K562 (cell line): ENCODE results near the gene UPK2. TPM values are rescaled to one million over a fixed set of nuclear protein-coding genes. Genes with fewer than 3 reads are reported as not detected.

Experiments
- KAT7 ChIP-seq: sonication (generic); formaldehyde crosslinking; IDR thresholded peaks from 2 replicates; pipeline ENCODE4 v1.8.0; 2022; ENCODE audit warnings: missing genetic modification reagents, mild to moderate bottlenecking, borderline replicate concordance
- KDM5B ChIP-seq: fragments of 200-600 bp; sonication (generic); IDR thresholded peaks from 2 replicates; pipeline ENCODE4 v1.6.1; 2012; ENCODE audit warnings: low read depth, mild to moderate bottlenecking, moderate library complexity, low read length, control low read depth, inconsistent platforms; ENCODE audit not compliant: insufficient replicate concordance
- NRF1 ChIP-seq, 2 experiments: fragments of 450-650 bp; IDR thresholded peaks in 1 of 2; conservative IDR thresholded peaks in 1 of 2; 2 replicates each; pipeline ENCODE4 v1.6.1; 2014; ENCODE audit warnings: mild to moderate bottlenecking in 2 of 2
- SUPT5H ChIP-seq: fragments of 450-650 bp; IDR thresholded peaks from 2 replicates; pipeline ENCODE4 v1.6.1; 2016
- U2AF2 ChIP-seq: fragments of 200-400 bp; formaldehyde crosslinking; optimal IDR thresholded peaks from 2 replicates; pipeline ENCODE3; 2017; ENCODE audit warnings: low read depth, mild to moderate bottlenecking, low read length
- ZC3H4 ChIP-seq: sonication (generic); formaldehyde crosslinking; IDR thresholded peaks from 2 replicates; pipeline ENCODE4 v1.9.0; 2021; ENCODE audit warnings: missing genetic modification reagents, borderline replicate concordance
- ZKSCAN1 ChIP-seq: fragments of 150-350 bp; IDR thresholded peaks from 2 replicates; pipeline ENCODE4 v1.6.1; 2016; ENCODE audit warnings: low read depth, low read length
- ZNF143 ChIP-seq: sonication (generic); formaldehyde crosslinking; IDR thresholded peaks from 2 replicates; pipeline ENCODE4 v1.9.0; 2022; ENCODE audit warnings: mild to moderate bottlenecking, missing genetic modification reagents
- ZNF717 ChIP-seq: fragments of 250-450 bp; sonication (Bioruptor Pico); IDR thresholded peaks from 2 replicates; pipeline ENCODE4 v1.5.0; 2021
- polyA plus RNA-seq, 8 experiments: library from polyadenylated mRNA; depleted of rRNA in 4 of 8; stranded (reverse) in 5 of 8; unstranded in 3 of 8; fragments of >200 nt; fragmentation: Nextera tagmentation in 2 of 8; fragmentation: Illumina TruSeq in 1 of 8; extraction: Ambion mirVana in 2 of 8; extraction: Trizol in 1 of 8; gene quantifications; 2 replicates each; pipeline versions ENCODE4 v1.2.1 to v1.2.3, GENCODE V29; 2011 to 2014; ENCODE audit warnings: inconsistent platforms in 1 of 8, missing spikeins in 1 of 8
- total RNA-seq, 7 experiments: library from RNA; depleted of rRNA in 6 of 7; stranded (reverse); fragments of >200 nt in 6 of 7; fragmentation: Illumina TruSeq in 2 of 7; extraction: Trizol in 2 of 7; gene quantifications; 2 replicates each; pipeline versions ENCODE4 v1.2.1 to v1.2.3, GENCODE V29; 2011 to 2021; ENCODE audit warnings: low replicate concordance in 1 of 7
- TF ChIP-seq, protein P1 (sequence below): sonication (generic); formaldehyde crosslinking; IDR thresholded peaks from 2 replicates; pipeline ENCODE4 v1.8.1; 2023; ENCODE audit warnings: mild to moderate bottlenecking, missing genetic modification reagents
- TF ChIP-seq, protein P2 (sequence below): fragments of 250-450 bp; sonication (Bioruptor Pico); IDR thresholded peaks from 2 replicates; pipeline ENCODE4 v1.4.0; 2020; ENCODE audit warnings: mild to moderate bottlenecking
- TF ChIP-seq, protein P3 (sequence below): fragments of 450-650 bp; IDR thresholded peaks from 2 replicates; pipeline ENCODE4 v1.7.0; 2016; ENCODE audit warnings: borderline replicate concordance
- TF ChIP-seq, protein P4 (sequence below): sonication (generic); formaldehyde crosslinking; IDR thresholded peaks from 2 replicates; pipeline ENCODE4 v1.8.0; 2022; ENCODE audit warnings: mild to moderate bottlenecking, missing genetic modification reagents
- TF ChIP-seq, protein P5 (sequence below): conservative IDR thresholded peaks from 2 replicates; pipeline ENCODE4 v1.6.1; 2011; ENCODE audit warnings: low read depth, mild to moderate bottlenecking, low read length; ENCODE audit not compliant: control insufficient read depth

The UPK2 gene
- total and polyA plus RNA-seq, 9 of the 15 experiments (the other 6 are each of a cell fraction or from before 2014, with no cell fraction given), result not detected

DNA sequence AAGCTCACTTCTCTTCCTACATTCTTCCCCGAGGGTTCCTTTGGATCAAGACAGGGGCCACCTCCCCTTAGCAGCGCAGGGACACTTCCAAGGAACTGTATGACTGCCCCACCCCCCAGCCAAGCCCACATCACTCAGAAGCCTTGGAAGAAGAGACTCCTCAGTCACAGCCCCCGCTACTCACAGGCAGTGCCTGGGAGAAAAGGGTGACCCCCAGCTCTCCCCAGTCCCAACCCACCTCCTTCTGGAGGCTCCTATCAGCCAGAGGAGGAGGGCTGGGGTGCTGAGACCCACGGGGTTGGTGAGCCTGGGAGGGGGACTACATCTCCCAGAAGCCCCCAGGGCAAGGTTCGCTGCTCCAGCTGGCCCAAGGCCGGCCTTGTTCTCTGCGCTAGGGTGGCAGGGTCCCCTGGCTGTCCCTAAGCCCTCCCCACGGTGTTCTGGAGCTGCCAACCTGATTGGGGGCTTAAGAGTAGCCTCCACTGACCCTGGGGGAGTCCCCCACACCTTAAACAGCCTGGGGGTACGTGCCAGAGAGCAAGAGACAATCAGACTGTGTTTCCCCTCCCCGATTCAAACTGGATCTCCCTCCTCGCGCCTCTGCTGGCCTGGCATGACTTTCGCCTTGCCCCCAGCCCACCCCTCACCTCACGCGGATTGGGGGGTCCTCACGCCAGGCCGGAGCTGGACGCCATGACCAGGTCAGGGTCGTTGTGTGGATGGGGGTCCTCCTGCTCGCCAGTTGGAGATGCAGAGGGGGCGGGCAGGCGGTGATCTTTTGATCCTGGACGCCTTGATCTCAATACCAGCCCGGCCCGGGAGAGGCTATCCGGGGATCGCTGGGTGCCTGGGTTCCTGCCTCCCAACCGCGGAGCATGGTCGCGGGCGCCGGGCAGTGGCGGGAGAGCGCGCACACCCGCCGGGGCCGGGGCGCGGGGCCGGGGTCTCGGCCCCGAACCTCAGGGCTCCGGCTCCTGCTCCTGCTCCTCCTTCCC is 31.2 kb upstream of the UPK2 start (continued):
- TF ChIP-seq, protein P1, sequence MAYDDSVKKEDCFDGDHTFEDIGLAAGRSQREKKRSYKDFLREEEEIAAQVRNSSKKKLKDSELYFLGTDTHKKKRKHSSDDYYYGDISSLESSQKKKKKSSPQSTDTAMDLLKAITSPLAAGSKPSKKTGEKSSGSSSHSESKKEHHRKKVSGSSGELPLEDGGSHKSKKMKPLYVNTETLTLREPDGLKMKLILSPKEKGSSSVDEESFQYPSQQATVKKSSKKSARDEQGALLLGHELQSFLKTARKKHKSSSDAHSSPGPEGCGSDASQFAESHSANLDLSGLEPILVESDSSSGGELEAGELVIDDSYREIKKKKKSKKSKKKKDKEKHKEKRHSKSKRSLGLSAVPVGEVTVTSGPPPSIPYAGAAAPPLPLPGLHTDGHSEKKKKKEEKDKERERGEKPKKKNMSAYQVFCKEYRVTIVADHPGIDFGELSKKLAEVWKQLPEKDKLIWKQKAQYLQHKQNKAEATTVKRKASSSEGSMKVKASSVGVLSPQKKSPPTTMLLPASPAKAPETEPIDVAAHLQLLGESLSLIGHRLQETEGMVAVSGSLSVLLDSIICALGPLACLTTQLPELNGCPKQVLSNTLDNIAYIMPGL (CRISPR knock-in tag), result 0 out of 2 replicates have a peak, but pooled peaks have one; percentile 23
- TF ChIP-seq ZKSCAN1 (0 out of 2 replicates have a peak, but pooled peaks have one; percentile 32), ZC3H4 (CRISPR knock-in tag) (peak; percentile 46; the same call in 1 of the 2 replicates), KDM5B (peak; percentile 37), NRF1 (conservative IDR thresholded peaks at IDR 0.05 in 1 of 2, IDR thresholded peaks at IDR 0.05 in 1 of 2) (peak; percentile 49 to 66), U2AF2 (no peak), KAT7 (CRISPR knock-in tag) (peak; percentile 87), SUPT5H (no peak), ZNF717 (CRISPR knock-in tag) (no peak), ZNF143 (CRISPR knock-in tag) (peak; percentile 89)
- TF ChIP-seq, protein P2, sequence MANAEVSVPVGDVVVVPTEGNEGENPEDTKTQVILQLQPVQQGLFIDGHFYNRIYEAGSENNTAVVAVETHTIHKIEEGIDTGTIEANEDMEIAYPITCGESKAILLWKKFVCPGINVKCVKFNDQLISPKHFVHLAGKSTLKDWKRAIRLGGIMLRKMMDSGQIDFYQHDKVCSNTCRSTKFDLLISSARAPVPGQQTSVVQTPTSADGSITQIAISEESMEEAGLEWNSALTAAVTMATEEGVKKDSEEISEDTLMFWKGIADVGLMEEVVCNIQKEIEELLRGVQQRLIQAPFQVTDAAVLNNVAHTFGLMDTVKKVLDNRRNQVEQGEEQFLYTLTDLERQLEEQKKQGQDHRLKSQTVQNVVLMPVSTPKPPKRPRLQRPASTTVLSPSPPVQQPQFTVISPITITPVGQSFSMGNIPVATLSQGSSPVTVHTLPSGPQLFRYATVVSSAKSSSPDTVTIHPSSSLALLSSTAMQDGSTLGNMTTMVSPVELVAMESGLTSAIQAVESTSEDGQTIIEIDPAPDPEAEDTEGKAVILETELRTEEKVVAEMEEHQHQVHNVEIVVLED (CRISPR knock-in tag), result no peak
- TF ChIP-seq, protein P3, sequence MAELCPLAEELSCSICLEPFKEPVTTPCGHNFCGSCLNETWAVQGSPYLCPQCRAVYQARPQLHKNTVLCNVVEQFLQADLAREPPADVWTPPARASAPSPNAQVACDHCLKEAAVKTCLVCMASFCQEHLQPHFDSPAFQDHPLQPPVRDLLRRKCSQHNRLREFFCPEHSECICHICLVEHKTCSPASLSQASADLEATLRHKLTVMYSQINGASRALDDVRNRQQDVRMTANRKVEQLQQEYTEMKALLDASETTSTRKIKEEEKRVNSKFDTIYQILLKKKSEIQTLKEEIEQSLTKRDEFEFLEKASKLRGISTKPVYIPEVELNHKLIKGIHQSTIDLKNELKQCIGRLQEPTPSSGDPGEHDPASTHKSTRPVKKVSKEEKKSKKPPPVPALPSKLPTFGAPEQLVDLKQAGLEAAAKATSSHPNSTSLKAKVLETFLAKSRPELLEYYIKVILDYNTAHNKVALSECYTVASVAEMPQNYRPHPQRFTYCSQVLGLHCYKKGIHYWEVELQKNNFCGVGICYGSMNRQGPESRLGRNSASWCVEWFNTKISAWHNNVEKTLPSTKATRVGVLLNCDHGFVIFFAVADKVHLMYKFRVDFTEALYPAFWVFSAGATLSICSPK, result no peak
- TF ChIP-seq, protein P4, sequence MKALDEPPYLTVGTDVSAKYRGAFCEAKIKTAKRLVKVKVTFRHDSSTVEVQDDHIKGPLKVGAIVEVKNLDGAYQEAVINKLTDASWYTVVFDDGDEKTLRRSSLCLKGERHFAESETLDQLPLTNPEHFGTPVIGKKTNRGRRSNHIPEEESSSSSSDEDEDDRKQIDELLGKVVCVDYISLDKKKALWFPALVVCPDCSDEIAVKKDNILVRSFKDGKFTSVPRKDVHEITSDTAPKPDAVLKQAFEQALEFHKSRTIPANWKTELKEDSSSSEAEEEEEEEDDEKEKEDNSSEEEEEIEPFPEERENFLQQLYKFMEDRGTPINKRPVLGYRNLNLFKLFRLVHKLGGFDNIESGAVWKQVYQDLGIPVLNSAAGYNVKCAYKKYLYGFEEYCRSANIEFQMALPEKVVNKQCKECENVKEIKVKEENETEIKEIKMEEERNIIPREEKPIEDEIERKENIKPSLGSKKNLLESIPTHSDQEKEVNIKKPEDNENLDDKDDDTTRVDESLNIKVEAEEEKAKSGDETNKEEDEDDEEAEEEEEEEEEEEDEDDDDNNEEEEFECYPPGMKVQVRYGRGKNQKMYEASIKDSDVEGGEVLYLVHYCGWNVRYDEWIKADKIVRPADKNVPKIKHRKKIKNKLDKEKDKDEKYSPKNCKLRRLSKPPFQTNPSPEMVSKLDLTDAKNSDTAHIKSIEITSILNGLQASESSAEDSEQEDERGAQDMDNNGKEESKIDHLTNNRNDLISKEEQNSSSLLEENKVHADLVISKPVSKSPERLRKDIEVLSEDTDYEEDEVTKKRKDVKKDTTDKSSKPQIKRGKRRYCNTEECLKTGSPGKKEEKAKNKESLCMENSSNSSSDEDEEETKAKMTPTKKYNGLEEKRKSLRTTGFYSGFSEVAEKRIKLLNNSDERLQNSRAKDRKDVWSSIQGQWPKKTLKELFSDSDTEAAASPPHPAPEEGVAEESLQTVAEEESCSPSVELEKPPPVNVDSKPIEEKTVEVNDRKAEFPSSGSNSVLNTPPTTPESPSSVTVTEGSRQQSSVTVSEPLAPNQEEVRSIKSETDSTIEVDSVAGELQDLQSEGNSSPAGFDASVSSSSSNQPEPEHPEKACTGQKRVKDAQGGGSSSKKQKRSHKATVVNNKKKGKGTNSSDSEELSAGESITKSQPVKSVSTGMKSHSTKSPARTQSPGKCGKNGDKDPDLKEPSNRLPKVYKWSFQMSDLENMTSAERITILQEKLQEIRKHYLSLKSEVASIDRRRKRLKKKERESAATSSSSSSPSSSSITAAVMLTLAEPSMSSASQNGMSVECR (CRISPR knock-in tag), result peak; percentile 90
- TF ChIP-seq, protein P5, sequence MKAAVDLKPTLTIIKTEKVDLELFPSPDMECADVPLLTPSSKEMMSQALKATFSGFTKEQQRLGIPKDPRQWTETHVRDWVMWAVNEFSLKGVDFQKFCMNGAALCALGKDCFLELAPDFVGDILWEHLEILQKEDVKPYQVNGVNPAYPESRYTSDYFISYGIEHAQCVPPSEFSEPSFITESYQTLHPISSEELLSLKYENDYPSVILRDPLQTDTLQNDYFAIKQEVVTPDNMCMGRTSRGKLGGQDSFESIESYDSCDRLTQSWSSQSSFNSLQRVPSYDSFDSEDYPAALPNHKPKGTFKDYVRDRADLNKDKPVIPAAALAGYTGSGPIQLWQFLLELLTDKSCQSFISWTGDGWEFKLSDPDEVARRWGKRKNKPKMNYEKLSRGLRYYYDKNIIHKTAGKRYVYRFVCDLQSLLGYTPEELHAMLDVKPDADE, result peak; percentile 86
